ENCODE results near the gene DNAH3. TPM values are rescaled to one million over a fixed set of nuclear protein-coding genes. Genes with fewer than 3 reads are reported as not detected.
"Not testable (repeated sequence)": the region's sequence is repeated elsewhere in the genome, so short reads cannot be mapped to it uniquely, and the experiment has no call there.

DNAH3 gene
- total and polyA plus RNA-seq, 8 donors = 0.03 TPM; not detected in 7

DNA sequence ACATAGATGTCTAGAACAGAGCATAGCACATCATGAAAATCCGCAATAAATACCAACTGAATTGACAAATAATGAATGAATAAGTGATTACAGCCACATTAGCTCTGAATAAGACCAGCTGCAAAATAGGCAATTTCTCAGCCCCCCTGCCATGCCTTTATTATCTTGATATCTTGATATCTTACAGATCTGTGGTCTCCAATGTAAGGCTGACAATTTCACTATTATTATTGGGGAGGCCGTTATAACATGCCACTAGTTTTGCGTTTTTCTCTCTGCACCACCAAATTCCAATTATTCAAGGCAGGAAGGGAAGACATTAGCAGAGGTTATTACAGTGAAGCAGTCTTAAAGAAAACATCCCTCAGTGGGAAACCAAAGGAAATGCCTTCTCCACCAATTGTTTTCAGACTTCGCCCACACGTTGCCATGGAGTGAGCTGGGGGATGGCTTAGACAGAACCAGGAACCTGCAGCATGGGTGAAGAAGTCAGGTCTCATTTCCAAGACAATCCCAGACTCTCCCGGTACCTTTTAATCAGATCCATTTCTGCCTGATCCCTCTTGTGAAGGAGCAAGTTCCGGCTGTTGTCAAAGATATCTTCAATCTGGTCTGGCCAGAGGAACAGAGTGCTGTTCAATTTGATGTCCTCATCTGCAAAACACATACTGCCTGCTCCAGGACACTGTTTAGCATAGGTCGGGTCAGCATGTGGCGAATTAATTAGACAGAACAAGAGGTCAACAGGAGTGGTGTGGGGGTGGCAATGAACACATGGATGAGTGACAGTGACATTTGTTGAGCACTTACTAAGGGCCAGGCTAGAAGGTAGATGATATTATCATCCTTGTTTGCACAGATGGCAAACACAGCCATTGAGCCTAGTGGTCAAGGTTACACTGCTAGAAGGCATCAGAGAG lies 46.4 kb downstream of the DNAH3 start:
- no peak for DNase-seq
- ATAC-seq = no peak
- H3K27me3 ChIP-seq = no peaks in the 10 kb centered on the region
- intact Hi-C loops (cut with DNase I) = no loop called here
- H3K9me3 ChIP-seq = no peaks in the 10 kb centered on the region
- no peak overlapping the region for H3K27ac ChIP-seq
- TF ChIP-seq, protein P1, sequence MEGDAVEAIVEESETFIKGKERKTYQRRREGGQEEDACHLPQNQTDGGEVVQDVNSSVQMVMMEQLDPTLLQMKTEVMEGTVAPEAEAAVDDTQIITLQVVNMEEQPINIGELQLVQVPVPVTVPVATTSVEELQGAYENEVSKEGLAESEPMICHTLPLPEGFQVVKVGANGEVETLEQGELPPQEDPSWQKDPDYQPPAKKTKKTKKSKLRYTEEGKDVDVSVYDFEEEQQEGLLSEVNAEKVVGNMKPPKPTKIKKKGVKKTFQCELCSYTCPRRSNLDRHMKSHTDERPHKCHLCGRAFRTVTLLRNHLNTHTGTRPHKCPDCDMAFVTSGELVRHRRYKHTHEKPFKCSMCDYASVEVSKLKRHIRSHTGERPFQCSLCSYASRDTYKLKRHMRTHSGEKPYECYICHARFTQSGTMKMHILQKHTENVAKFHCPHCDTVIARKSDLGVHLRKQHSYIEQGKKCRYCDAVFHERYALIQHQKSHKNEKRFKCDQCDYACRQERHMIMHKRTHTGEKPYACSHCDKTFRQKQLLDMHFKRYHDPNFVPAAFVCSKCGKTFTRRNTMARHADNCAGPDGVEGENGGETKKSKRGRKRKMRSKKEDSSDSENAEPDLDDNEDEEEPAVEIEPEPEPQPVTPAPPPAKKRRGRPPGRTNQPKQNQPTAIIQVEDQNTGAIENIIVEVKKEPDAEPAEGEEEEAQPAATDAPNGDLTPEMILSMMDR (IDR thresholded peaks at IDR 0.05) = no peak
- WGBS, 2 donors = 54 to 56% methylated on average over 9 of the region's 9 CpGs
- H3K4me1 ChIP-seq = no peaks in the 10 kb centered on the region
- FAIRE-seq = no peak
- no peak overlapping the region for H3K4me3 ChIP-seq
- H3K36me3 ChIP-seq = no peaks in the 10 kb centered on the region

DNA sequence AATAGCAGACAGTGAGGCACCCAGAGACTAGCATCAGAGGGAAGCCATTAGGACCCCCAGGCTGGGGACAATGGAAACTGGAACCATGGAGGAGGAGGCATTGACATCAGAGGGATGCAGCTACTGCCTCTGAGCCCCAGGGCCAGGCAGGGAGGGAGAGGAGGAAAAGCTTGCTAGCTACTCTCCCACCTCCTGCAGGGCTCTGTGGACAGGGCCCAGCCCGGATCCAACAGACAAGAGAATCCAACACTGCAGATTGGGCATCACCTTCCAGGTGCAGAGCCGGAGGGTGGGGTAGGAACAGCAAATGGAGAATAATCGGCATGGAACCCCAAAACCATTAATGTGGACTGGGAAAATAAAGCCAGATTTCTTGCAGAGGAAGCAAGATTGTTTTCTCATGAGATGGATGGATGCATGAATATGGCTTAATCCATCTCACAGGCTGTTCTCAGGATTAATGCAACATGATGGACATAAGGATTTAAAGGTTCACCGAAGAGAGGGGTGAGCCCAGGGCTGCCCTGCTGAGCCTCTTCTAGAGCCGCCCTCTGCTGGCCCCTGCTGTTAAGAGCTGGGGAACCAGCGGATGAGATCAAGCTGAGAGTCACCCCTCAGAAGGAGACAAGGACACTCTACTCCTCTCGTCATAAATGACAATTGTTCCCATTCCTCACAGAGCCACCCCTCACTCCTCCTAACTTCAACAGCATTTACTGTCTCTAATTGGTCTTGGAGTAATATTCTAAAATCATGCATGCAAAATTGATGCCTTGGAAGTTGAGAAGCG lies 48.8 kb downstream of the DNAH3 start:
- no peak for FAIRE-seq
- peak in 3 of 4 donors; percentile 34 to 55 (median 44) for ATAC-seq
- peak in 2 of 6 donors; percentile 14 to 57 for DNase-seq
- Histone ChIP-seq H3K4me1 (no peaks in the 10 kb centered on the region), H3K36me3 (no peaks in the 10 kb centered on the region), H3K27me3 (peaks cover 0 to 3% (median 0%) of the 10 kb centered on the region in 4 donors), H3K27ac (no peak overlapping the region), H3K9me3 (no peaks in the 10 kb centered on the region), H3K4me3 (no peak overlapping the region)
- TF ChIP-seq, protein P1 (IDR thresholded peaks at IDR 0.05) = no peak
- intact Hi-C loops (cut with DNase I) = no loop called here
- 40 to 41% methylated on average over 8 of the region's 8 CpGs for WGBS, 2 donors

DNA sequence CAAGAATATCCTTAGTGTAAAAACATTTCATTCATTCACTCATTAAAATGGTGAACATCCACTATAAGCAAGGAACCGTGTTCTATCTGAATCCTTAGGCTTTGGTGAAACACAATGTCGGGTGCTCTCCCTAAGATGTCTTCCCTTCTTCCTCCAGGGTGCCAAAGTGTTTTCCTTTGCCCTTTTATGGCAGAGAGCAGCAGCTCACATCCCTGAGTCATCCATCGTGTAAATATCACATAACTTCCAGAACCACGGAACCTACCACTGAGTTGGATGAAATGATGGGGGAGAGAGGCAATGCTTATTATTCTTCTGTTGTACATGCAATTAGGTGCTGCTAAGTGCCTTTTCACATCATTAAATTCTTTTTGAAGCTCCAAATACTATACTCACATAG lies 50.2 kb downstream of the DNAH3 start:
- DNase-seq (no peak), ATAC-seq (no peak), FAIRE-seq (no peak)
- Histone ChIP-seq H3K36me3 (no peaks in the 10 kb centered on the region), H3K4me1 (no peaks in the 10 kb centered on the region), H3K4me3 (no peak overlapping the region), H3K27me3 (peaks cover 0 to 3% (median 0%) of the 10 kb centered on the region in 4 donors), H3K27ac (no peak overlapping the region), H3K9me3 (no peaks in the 10 kb centered on the region)
- TF ChIP-seq, protein P1 (IDR thresholded peaks at IDR 0.05) = no peak
- whole genome bisulfite sequencing, 2 donors = 68 to 70% methylated on average over 4 of the region's 4 CpGs
- intact Hi-C loops (cut with DNase I) = no loop called here

DNA sequence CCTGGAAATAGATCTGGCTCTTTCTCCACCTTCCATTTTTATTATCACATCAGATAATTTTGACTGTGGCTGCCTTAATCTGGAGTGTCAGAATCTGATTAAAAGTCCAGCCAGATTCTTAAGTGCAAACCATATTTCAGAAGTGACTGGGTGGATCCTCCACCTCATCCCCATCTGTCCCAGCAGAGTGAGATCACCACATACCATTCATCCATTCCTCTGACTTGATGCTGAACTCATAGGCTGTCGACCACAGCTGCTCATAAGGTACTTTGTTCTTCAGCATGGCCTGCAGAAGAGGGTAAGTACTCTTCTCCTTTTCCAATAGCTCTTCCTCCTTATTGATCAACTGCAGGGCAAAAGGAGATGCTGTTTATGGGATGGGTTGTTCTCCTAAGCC lies 53.5 kb downstream of the DNAH3 start:
- TF ChIP-seq, protein P1 (IDR thresholded peaks at IDR 0.05) = no peak
- ATAC-seq (no peak), DNase-seq (no peak), FAIRE-seq (no peak)
- peaks cover 0 to 3% (median 0%) of the 10 kb centered on the region in 4 donors for H3K27me3 ChIP-seq
- H3K4me3 ChIP-seq = no peak overlapping the region
- H3K9me3 ChIP-seq = no peaks in the 10 kb centered on the region
- H3K27ac ChIP-seq = no peak overlapping the region
- 35 to 38% methylated on average over 1 of the region's 1 CpG for WGBS, 2 donors
- intact Hi-C loops (cut with DNase I) = no loop called here
- H3K36me3 ChIP-seq = no peaks in the 10 kb centered on the region
- H3K4me1 ChIP-seq = no peaks in the 10 kb centered on the region

DNA sequence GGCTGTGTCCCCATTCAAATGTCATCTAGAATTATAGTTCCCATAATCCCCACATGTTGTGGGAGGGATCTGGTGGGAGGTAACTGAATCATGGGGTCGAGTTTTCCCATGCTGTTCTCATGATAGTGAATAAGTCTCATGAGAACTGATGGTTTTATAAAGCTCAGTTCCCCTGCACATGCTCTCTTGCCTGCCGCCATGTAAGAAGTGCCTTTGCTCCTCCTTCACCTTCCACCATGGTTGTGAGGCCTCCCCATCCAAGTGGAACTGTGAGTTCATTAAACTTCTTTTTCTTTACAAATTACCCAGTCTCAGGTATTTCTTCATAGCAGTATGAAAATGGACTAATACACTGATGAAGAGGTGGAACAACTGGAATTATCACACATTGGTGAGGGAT lies 55.9 kb downstream of the DNAH3 start:
- H3K4me1 ChIP-seq; H3K36me3 ChIP-seq; H3K9me3 ChIP-seq; FAIRE-seq; H3K27me3 ChIP-seq; H3K4me3 ChIP-seq; ATAC-seq; DNase-seq; intact Hi-C loops (cut with DNase I); H3K27ac ChIP-seq: not testable (repeated sequence)
- 63 to 64% methylated on average over 2 of the region's 2 CpGs for WGBS, 2 donors
